Measurements from ENCODE around the gene CRB2.
A peak's percentile ranks its signal among the peaks of the same experiment; 100 is the strongest.

The CRB2 gene

GRCh38 chr9:123361086-123361730, 5.2 kb downstream of the CRB2 start:
- Histone ChIP-seq H3K27me3 (ENCODE audit: insufficient read depth, low read depth, severe bottlenecking) (no peaks in the 10 kb centered on the region), H3K9me3 (ENCODE audit: severe bottlenecking) (no peaks in the 10 kb centered on the region), H3K36me3 (peaks cover 20% of the 10 kb centered on the region), H3K4me3 (ENCODE audit: low read depth, low read length) (no peak overlapping the region), H3K27ac (peak overlapping the region; percentile 85)
- TF ChIP-seq CTCF (IDR thresholded peaks at IDR 0.05; ENCODE audit: low read depth, low read length): no peak
- DNase-seq: no peak

- H3K4me3 ChIP-seq (ENCODE audit: low read depth, low read length): no peak overlapping the region
- no peak for DNase-seq
- TF ChIP-seq CTCF (IDR thresholded peaks at IDR 0.05; ENCODE audit: low read depth, low read length): no peak
These were observed 5.9 kb downstream of the CRB2 start for GRCh38 chr9:123361731-123362510.

GRCh38 chr9:123362856-123363255, 6.9 kb downstream of the CRB2 start:
- H3K27ac ChIP-seq: peak overlapping the region; percentile 12; the same call in 1 of the 2 replicates
- no peaks in the 10 kb centered on the region for H3K9me3 ChIP-seq (ENCODE audit: severe bottlenecking)
- H3K36me3 ChIP-seq: peaks cover 29% of the 10 kb centered on the region
- no peak overlapping the region for H3K4me3 ChIP-seq (ENCODE audit: low read depth, low read length)
- no peak for DNase-seq
- H3K27me3 ChIP-seq (ENCODE audit: insufficient read depth, low read depth, severe bottlenecking): no peaks in the 10 kb centered on the region
- TF ChIP-seq CTCF (IDR thresholded peaks at IDR 0.05; ENCODE audit: low read depth, low read length): no peak

More at GRCh38 chr9:123361731-123362510, 5.9 kb downstream of the CRB2 start:
- H3K27me3 ChIP-seq (ENCODE audit: insufficient read depth, low read depth, severe bottlenecking): no peaks in the 10 kb centered on the region
- peak overlapping the region; percentile 85 for H3K27ac ChIP-seq
- peaks cover 24% of the 10 kb centered on the region for H3K36me3 ChIP-seq
- no peaks in the 10 kb centered on the region for H3K9me3 ChIP-seq (ENCODE audit: severe bottlenecking)

- H3K4me3 ChIP-seq (ENCODE audit: low read depth, low read length): no peak overlapping the region
- peaks cover 35% of the 10 kb centered on the region for H3K36me3 ChIP-seq
- DNase-seq: no peak
- H3K27me3 ChIP-seq (ENCODE audit: insufficient read depth, low read depth, severe bottlenecking): no peaks in the 10 kb centered on the region
- no peak for TF ChIP-seq CTCF (IDR thresholded peaks at IDR 0.05; ENCODE audit: low read depth, low read length)
- H3K9me3 ChIP-seq (ENCODE audit: severe bottlenecking): no peaks in the 10 kb centered on the region
- H3K27ac ChIP-seq: no peak overlapping the region
These were observed 8.3 kb downstream of the CRB2 start for GRCh38 chr9:123364241-123364824.

- peak; percentile 64 for TF ChIP-seq CTCF (IDR thresholded peaks at IDR 0.05; ENCODE audit: low read depth, low read length)
- no peak overlapping the region; the same call in 1 of the 2 replicates for H3K27ac ChIP-seq
These were observed 9.4 kb downstream of the CRB2 start for GRCh38 chr9:123365287-123365880.

More at GRCh38 chr9:123365287-123365880, 9.4 kb downstream of the CRB2 start:
- Histone ChIP-seq H3K27me3 (ENCODE audit: insufficient read depth, low read depth, severe bottlenecking) (no peaks in the 10 kb centered on the region), H3K36me3 (peaks cover 45% of the 10 kb centered on the region), H3K4me3 (ENCODE audit: low read depth, low read length) (no peak overlapping the region), H3K9me3 (ENCODE audit: severe bottlenecking) (no peaks in the 10 kb centered on the region)
- no peak for DNase-seq

All from WERI-Rb-1 (cell line).